ENCODE measurements around the gene UCN.
"Not testable (repeated sequence)": the region's sequence is repeated elsewhere in the genome, so short reads cannot be mapped to it uniquely, and the experiment has no call there.

The UCN gene

DNA sequence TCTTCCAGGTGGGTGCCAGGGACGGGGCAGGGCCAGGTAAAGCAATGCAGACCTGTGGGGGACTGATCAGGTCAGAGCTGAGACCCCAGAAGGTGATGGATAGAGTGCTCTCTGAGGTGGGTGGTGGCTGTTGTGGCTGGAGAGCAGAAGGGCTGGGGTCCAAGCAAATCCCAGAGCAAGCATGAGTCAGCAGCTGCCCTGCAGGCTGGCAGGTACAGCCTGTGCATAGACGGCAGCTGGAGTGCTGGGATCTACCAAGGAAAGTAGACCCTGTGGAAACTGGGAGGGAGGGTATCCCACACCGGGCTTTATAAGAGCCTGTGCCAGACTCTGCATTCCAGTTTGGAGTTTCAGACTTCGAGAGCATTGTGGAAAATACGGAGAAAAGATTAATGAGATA is 25.4 kb downstream of the UCN start:
- TF ChIP-seq, protein P1, sequence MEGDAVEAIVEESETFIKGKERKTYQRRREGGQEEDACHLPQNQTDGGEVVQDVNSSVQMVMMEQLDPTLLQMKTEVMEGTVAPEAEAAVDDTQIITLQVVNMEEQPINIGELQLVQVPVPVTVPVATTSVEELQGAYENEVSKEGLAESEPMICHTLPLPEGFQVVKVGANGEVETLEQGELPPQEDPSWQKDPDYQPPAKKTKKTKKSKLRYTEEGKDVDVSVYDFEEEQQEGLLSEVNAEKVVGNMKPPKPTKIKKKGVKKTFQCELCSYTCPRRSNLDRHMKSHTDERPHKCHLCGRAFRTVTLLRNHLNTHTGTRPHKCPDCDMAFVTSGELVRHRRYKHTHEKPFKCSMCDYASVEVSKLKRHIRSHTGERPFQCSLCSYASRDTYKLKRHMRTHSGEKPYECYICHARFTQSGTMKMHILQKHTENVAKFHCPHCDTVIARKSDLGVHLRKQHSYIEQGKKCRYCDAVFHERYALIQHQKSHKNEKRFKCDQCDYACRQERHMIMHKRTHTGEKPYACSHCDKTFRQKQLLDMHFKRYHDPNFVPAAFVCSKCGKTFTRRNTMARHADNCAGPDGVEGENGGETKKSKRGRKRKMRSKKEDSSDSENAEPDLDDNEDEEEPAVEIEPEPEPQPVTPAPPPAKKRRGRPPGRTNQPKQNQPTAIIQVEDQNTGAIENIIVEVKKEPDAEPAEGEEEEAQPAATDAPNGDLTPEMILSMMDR (IDR thresholded peaks at IDR 0.05; ENCODE audit: borderline replicate concordance, insufficient read depth, low read depth, low read length), result no peak
- H3K4me3 ChIP-seq (ENCODE audit: low read depth, low read length), result no peak overlapping the region

DNA sequence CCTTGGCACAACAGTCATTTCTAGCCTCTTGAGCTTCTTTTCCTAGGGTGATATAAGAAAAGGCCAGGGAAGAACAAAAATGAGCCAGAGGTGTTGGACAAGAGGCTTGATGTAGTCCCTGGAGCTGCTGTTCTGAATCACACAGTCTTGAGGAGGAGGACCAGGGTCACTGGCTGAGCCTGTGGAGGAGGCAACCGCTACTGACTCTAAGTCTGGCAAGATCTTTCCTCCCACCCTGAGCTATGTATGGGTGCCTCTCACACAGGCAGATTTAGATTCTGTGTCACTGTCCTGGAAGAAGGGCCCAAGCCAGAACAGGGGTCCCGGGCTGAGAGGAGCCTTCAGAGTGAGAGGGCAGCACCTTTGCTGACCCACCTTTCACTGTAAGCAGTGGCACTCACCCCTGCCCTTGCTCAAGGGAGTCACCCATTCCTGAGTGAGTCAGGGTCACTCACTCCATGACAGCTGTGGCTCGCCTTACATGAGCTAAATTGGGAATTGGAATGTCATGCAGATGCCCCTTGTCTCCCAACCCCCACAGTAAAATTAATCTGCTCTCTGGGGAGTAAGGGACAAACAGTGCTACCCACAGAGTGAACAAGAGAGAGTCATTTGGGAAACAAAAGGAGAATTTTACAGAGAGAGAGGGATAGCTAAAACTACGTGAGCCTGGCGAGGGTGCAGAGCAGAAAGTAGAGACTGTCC is 26.2 kb downstream of the UCN start, which contains the start of gene TRIM54:
Gene TRIM54 (plus strand): TSS at position 575 of the 705 bp plus-strand sequence. CDS start 303 bp downstream, outside the sequence.
- TF ChIP-seq, protein P1 (IDR thresholded peaks at IDR 0.05; ENCODE audit: borderline replicate concordance, insufficient read depth, low read depth, low read length), result no peak
- no peak within 1 kb of the TSS for H3K4me3 ChIP-seq (ENCODE audit: low read depth, low read length)

DNA sequence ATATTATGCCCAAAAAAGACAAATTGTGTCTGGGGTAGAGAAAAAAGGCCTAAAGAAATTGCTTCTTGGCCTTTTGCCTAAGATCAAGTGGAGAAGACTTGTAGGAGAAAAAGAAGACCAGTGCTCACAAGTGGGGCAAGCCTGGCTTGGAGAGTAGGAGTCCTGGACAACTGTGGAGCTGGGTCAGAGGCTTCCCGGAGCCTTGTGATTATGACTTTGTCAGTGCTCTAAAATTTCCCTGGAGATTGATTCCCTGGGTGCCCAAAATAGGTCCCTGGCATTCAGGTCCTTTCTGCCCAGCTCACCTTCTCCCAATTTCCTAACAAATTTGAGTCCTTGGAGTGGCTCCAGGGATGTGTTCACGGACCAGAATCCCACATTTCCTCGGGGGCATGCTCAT is 26.8 kb downstream of the UCN start:
- TF ChIP-seq, protein P1 (IDR thresholded peaks at IDR 0.05; ENCODE audit: borderline replicate concordance, insufficient read depth, low read depth, low read length), result no peak

DNA sequence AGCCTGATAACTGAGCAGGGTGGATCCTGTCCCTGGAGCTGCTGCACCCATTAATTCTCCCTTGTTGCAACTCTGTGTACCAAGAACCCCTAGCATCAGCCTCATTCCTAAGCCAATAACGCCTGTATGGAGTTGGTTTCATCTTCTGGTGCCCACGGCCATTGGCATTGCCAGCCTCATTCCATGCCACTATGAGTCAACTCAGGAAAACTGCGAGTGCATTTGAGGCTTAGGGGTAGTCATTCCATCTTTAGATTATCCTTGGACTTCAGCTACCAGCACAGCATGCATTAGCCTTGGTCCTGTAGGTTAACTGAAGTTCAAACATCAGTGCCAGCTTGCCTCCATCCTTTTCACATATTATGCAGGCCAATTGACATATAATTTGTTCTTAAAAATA is 27.4 kb downstream of the UCN start:
- H3K4me3 ChIP-seq (ENCODE audit: low read depth, low read length), result no peak overlapping the region
- TF ChIP-seq, protein P1 (IDR thresholded peaks at IDR 0.05; ENCODE audit: borderline replicate concordance, insufficient read depth, low read depth, low read length), result no peak

More for the DNA sequence above, 26.8 kb downstream of the UCN start:
- no peak overlapping the region for H3K4me3 ChIP-seq (ENCODE audit: low read depth, low read length)

DNA sequence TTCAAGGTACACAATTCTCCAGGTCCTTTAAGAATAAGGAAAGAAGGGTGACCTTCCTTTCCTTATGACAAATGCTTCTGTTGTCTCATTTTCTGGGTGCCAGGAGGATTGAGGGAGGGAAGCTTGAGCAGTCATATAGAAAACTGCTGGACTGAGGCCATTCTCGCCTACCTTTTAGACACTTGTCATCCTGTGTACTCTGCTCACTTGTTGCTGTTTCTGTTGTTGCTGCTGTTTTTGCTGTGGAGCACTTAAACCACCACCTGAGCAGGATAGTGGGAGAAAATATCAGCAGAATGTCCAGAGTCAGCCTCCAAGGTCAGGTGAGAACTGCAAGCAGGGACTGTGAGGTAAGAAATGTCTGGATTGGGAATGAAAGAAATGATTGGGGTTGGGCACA is 30.2 kb downstream of the UCN start:
- TF ChIP-seq, protein P1 (IDR thresholded peaks at IDR 0.05; ENCODE audit: borderline replicate concordance, insufficient read depth, low read depth, low read length), result no peak
- H3K4me3 ChIP-seq (ENCODE audit: low read depth, low read length), result no peak overlapping the region

DNA sequence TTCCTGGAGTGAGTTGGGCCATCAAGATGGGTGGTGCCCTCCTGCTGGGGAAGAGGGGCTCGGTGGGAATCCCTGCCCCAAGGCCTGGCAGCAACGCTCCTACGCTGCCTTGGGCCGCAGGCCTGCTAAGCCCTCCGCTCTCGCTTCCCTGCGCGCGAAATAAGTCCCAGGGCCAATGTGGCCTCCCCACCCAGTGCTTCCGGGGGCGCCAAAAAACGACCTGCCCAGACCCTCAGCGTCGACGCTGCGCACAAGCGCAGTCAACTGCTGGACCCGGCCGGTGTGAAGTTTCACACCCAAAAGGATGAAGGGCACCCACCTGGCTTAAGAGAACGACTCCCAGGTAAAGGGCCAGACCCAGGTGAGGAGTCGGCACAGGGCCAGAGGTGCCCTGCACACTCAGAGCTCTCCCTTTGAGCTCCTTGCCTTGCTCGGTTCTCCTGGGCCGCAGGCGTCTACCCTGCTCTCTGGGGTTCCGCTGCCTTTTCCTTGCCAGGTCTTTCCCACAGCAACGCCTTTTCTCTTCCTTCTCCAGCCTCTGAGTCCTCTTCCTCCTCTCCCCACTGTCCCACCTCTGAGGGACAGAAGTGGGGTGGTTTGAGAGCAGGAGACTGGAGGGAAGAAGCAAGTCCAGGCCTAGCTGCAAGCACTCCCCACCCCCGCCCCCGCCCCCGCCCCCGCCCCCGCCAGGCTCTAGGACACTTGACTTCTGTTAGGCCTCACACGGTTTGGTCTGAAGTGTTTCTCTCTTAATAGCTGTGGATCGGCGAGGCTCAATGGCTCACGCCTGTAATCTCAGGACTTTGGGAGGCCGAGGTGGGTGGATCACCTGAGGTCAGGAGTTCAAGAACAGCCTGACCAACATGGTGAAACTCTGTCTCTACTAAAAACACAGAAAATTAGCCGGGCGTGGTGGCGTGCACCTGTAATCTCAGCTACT is 32.8 kb downstream of the UCN start, which contains the start of gene DNAJC5G:
Gene DNAJC5G (plus strand): TSS at position 223 of the 940 bp plus-strand sequence. CDS start 1,296 bp downstream, outside the sequence.
- TF ChIP-seq, protein P1 (IDR thresholded peaks at IDR 0.05; ENCODE audit: borderline replicate concordance, insufficient read depth, low read depth, low read length), result no peak
- H3K4me3 ChIP-seq (ENCODE audit: low read depth, low read length), result no peak within 1 kb of the TSS

DNA sequence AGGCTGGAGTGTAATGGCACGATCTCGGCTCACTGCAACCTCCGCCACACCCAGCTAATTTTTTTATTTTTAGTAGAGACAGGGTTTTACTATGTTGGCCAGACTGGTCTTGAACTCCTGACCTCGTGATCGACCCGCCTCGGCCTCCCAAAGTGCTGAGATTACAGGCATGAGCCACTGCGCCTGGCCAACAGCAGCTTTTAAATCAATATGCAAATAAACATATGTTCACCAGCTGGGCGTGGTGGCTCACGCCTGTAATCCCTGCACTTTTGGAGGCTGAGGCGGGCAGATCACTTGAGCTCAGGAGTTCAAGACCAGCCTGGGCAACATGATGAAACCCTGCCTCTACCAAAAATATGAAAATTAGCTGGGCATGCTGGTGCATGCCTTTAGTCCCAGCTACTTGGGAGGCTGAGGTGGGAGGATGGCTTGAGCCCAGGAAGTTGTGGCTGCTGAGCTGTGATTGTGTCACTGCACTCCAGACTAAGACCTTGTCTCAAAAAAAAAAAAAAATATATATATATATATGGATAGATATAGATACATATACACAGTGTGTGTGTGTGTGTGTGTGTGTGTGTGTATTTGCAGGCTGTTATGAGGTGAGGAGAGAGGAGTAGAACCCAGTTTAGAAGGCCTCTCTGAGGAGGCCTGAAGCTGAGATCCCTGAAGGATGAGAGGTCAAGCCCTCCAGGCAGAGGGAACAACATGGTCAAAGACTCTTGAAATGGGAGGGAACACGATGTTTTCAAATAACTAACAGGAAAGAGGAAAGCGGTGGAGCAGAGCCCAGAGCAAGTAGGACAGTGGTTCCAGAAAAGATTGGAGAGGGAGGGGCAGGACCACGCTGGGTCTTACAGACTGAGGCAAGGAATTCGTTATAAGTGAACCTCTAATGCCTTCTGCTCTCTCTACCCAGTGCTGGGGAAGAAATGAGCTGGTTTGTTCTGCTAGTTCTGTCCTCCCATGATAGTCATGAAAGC is 35.4 kb downstream of the UCN start:
- H3K4me3 ChIP-seq (ENCODE audit: low read depth, low read length), result not testable (repeated sequence)

Data from GM12875 (cell line).